H9 (cell line): ENCODE measurements around the gene SLC25A12. TPM values are rescaled to one million over a fixed set of nuclear protein-coding genes. Genes with fewer than 3 reads are reported as not detected.

Experiments
- DNase-seq: peaks from one replicate; pipeline ENCODE4 v3.0.0-alpha.2; 2017
- H2AFZ ChIP-seq: one replicate; pipeline ENCODE4 v1.6.1; 2013; ENCODE audit warnings: mild to moderate bottlenecking, low read length, control low read depth, moderate library complexity
- H2AK5ac ChIP-seq: 2 replicates; pipeline ENCODE4 v1.6.1; 2013; ENCODE audit warnings: low read length, control low read depth, mixed read lengths; ENCODE audit not compliant: insufficient read length
- H2BK120ac ChIP-seq: one replicate; pipeline ENCODE4 v1.6.1; 2013; ENCODE audit warnings: low read depth, mild to moderate bottlenecking, low read length, control low read depth, inconsistent platforms; ENCODE audit not compliant: poor library complexity, severe bottlenecking
- H2BK12ac ChIP-seq: 2 replicates; pipeline ENCODE4 v1.6.1; 2013; ENCODE audit warnings: low read length, control low read depth, mixed read lengths, low read depth; ENCODE audit not compliant: insufficient read length
- H2BK15ac ChIP-seq: 2 replicates; pipeline ENCODE4 v1.6.1; 2013; ENCODE audit warnings: low read depth, low read length, control low read depth
- H2BK20ac ChIP-seq: one replicate; pipeline ENCODE4 v1.6.1; 2013; ENCODE audit warnings: low read depth, mild to moderate bottlenecking, low read length, control low read depth, inconsistent platforms; ENCODE audit not compliant: poor library complexity, severe bottlenecking
- H2BK5ac ChIP-seq: 2 replicates; pipeline ENCODE4 v1.6.1; 2013; ENCODE audit warnings: low read length, control low read depth, mixed read lengths; ENCODE audit not compliant: insufficient read length
- H3K14ac ChIP-seq: 2 replicates; pipeline ENCODE4 v1.6.1; 2013; ENCODE audit warnings: low read length, control low read depth; ENCODE audit not compliant: insufficient read depth
- H3K18ac ChIP-seq: 2 replicates; pipeline ENCODE4 v1.6.1; 2013; ENCODE audit warnings: low read depth, mild to moderate bottlenecking, mixed read lengths, low read length, control low read depth; ENCODE audit not compliant: insufficient read length
- H3K23ac ChIP-seq: 2 replicates; pipeline ENCODE4 v1.6.1; 2013; ENCODE audit warnings: low read length, control low read depth, mixed read lengths, low read depth; ENCODE audit not compliant: insufficient read length
- H3K23me2 ChIP-seq: 2 replicates; pipeline ENCODE4 v1.6.1; 2013; ENCODE audit warnings: low read depth, mild to moderate bottlenecking, mixed read lengths, low read length, control low read depth; ENCODE audit not compliant: insufficient read length, poor library complexity, severe bottlenecking
- H3K27ac ChIP-seq: 2 replicates; pipeline ENCODE4 v1.5.1; 2013; ENCODE audit warnings: low read length, control low read depth, mixed read lengths, low read depth; ENCODE audit not compliant: insufficient read length
- H3K27me3 ChIP-seq: 2 replicates; pipeline ENCODE4 v1.6.1; 2013; ENCODE audit warnings: low read length, control low read depth, inconsistent platforms; ENCODE audit not compliant: insufficient read depth
- H3K4ac ChIP-seq: 2 replicates; pipeline ENCODE4 v1.6.1; 2013; ENCODE audit warnings: low read depth, mild to moderate bottlenecking, control low read depth, inconsistent platforms, low read length, moderate library complexity
- H3K4me1 ChIP-seq: 2 replicates; pipeline ENCODE4 v1.6.1; 2013; ENCODE audit warnings: low read length, control low read depth, inconsistent platforms; ENCODE audit not compliant: insufficient read depth
- H3K4me2 ChIP-seq: 2 replicates; pipeline ENCODE4 v1.6.1; 2013; ENCODE audit warnings: low read length, control low read depth, mixed read lengths; ENCODE audit not compliant: insufficient read length, insufficient read depth
- H3K56ac ChIP-seq: 2 replicates; pipeline ENCODE4 v1.6.1; 2013; ENCODE audit warnings: low read depth, mild to moderate bottlenecking, mixed read lengths, low read length, control low read depth; ENCODE audit not compliant: insufficient read length
- H3K79me1 ChIP-seq: 2 replicates; pipeline ENCODE4 v1.6.1; 2013; ENCODE audit warnings: low read depth, mild to moderate bottlenecking, moderate library complexity, low read length, control low read depth, inconsistent platforms; ENCODE audit not compliant: insufficient read depth, poor library complexity, severe bottlenecking
- H3K79me2 ChIP-seq: 2 replicates; pipeline ENCODE4 v1.6.1; 2013; ENCODE audit warnings: low read length, control low read depth, inconsistent platforms; ENCODE audit not compliant: insufficient read depth
- H3K9ac ChIP-seq: 2 replicates; pipeline ENCODE4 v1.6.1; 2013; ENCODE audit warnings: low read length, control low read depth, mixed read lengths; ENCODE audit not compliant: insufficient read length; ENCODE audit errors: extremely low read depth
- H3K9me3 ChIP-seq: one replicate; pipeline ENCODE4 v1.6.1; 2013; ENCODE audit warnings: low read depth, low read length, inconsistent platforms; ENCODE audit not compliant: control insufficient read depth
- H3T11ph ChIP-seq: one replicate; pipeline ENCODE4 v1.6.1; 2013; ENCODE audit warnings: mild to moderate bottlenecking, low read length, control low read depth, inconsistent platforms
- H4K20me1 ChIP-seq: one replicate; pipeline ENCODE4 v1.6.1; 2013; ENCODE audit not compliant: control insufficient read depth, insufficient read length, insufficient read depth
- H4K5ac ChIP-seq: 2 replicates; pipeline ENCODE4 v1.6.1; 2013; ENCODE audit warnings: low read depth, mild to moderate bottlenecking, mixed read lengths, low read length, control low read depth; ENCODE audit not compliant: insufficient read length
- H4K8ac ChIP-seq: replicated peaks from 2 replicates; pipeline ENCODE4 v1.6.1; 2013; ENCODE audit warnings: low read length, control low read depth, mixed read lengths, low read depth; ENCODE audit not compliant: insufficient read length
- H4K91ac ChIP-seq: 2 replicates; pipeline ENCODE4 v1.6.1; 2013; ENCODE audit warnings: low read depth, mild to moderate bottlenecking, moderate library complexity, mixed read lengths, low read length, control low read depth; ENCODE audit not compliant: insufficient read length
- H3K27ac Mint-ChIP-seq, 3 experiments: 2 replicates in 2 of 3; 3 replicates in 1 of 3; pipeline ENCODE4 v1.8.0; 2020 to 2021; ENCODE audit warnings: mixed read lengths in 3 of 3, mild to moderate bottlenecking in 1 of 3, moderate library complexity in 1 of 3
- H3K27me3 Mint-ChIP-seq: 2 replicates; pipeline ENCODE4 v1.8.0; 2021; ENCODE audit warnings: low read depth, mild to moderate bottlenecking, moderate library complexity, mixed read lengths
- H3K36me3 Mint-ChIP-seq, 3 experiments: 2 replicates in 2 of 3; 3 replicates in 1 of 3; pipeline ENCODE4 v1.8.0; 2020 to 2021; ENCODE audit warnings: low read depth in 3 of 3, mixed read lengths in 3 of 3; ENCODE audit not compliant: insufficient read depth in 1 of 3
- H3K4me1 Mint-ChIP-seq, 2 experiments: 2 replicates each; pipeline ENCODE4 v1.8.0; 2020; ENCODE audit warnings: mixed read lengths in 2 of 2
- H3K4me3 Mint-ChIP-seq, 2 experiments: 2 replicates in 1 of 2; 3 replicates in 1 of 2; pipeline ENCODE4 v1.8.0; 2020 to 2021; ENCODE audit warnings: mild to moderate bottlenecking in 2 of 2, mixed read lengths in 2 of 2, moderate library complexity in 1 of 2
- H3K9me3 Mint-ChIP-seq, 2 experiments: 2 replicates in 1 of 2; 3 replicates in 1 of 2; pipeline ENCODE4 v1.8.0; 2020; ENCODE audit warnings: mild to moderate bottlenecking in 2 of 2, mixed read lengths in 2 of 2, moderate library complexity in 1 of 2
- CTCF ChIP-seq: fragments of 200-600 bp; sonication (generic); conservative IDR thresholded peaks from 3 replicates; pipeline ENCODE4 v1.8.0; 2021; ENCODE audit warnings: antibody characterized with exemption, mild to moderate bottlenecking
- WGBS: extraction: QIAGEN DNeasy Blood & Tissue Kit; methylation state at CpG from one replicate; pipeline ENCODE4 v1.1.7; 2013; ENCODE audit warnings: missing lambda C conversion rate, low lambda C conversion rate, mixed read lengths; ENCODE audit not compliant: insufficient read length; ENCODE audit errors: extremely low coverage; 5-methylcytosine and 5-hydroxymethylcytosine counted together
- total RNA-seq: library from RNA; stranded (reverse); gene quantifications from 2 replicates; pipeline ENCODE4 v1.2.1, GENCODE V29; 2021

SLC25A12 gene
- total RNA-seq, 1 experiment from 2014 or later = 10.1 TPM

DNA sequence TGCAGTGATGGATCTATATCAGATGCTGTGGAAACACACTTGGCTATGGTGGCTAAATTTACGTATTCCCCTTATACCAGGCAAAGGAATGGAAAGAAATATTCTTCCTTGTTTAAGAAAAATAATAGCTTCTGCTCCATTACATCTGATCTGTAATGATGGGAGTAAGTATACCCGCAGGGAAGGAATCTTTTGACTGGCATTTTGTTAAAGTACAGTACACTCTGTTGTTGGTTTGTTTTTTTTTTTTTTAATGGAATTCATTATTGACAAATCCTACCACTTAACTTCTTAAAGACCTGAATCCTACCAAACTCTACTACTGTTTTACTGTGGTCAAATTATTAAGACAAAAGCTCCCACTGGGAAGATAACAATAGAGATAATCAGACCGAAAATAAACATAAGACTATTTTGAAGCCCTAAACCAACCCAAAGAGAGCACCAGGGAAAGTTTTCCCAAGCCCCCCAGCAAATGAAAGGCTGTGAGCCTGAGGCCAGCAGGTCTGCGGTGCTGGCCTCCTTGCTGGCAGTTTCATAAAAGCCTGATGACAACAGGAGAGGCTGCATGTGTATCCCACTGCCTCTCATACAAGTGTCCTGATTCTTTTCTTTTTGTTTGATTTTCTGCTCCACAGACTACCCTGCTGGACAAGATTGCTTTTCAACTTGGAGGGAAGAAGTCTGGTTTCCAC lies 101.0 kb downstream of the SLC25A12 start:
- Histone ChIP-seq H3K56ac (no peak overlapping the region), H2BK12ac (no peak overlapping the region), H2BK5ac (no peak overlapping the region), H3K27me3 (no peaks in the 10 kb centered on the region), H2AK5ac (no peak overlapping the region), H2AFZ (no peak overlapping the region), H2BK15ac (no peak overlapping the region), H4K20me1 (no peaks in the 10 kb centered on the region), H3K79me1 (no peaks in the 10 kb centered on the region), H3T11ph (no peak overlapping the region), H3K23ac (no peak overlapping the region), H2BK120ac (no peak overlapping the region), H3K18ac (no peak overlapping the region), H3K27ac (no peak overlapping the region), H2BK20ac (no peak overlapping the region), H4K5ac (no peak overlapping the region), H3K14ac (no peak overlapping the region), H3K4me2 (no peak overlapping the region), H3K4ac (no peak overlapping the region), H4K91ac (no peak overlapping the region), H3K79me2 (no peaks in the 10 kb centered on the region), H3K9me3 (no peaks in the 10 kb centered on the region), H3K4me1 (peaks cover 11% of the 10 kb centered on the region; the same call in 1 of the 2 replicates), H3K9ac (no peak overlapping the region), H4K8ac (no peak overlapping the region), H3K23me2 (no peaks in the 10 kb centered on the region)
- H3K4me3 Mint-ChIP-seq = no peak overlapping the region; a peak in 1 of 5 replicates
- H3K36me3 Mint-ChIP-seq = peaks cover 0 to 8% (median 0%) of the 10 kb centered on the region in 3 experiments; a peak in 3 of 7 replicates
- H3K27me3 Mint-ChIP-seq = no peaks in the 10 kb centered on the region
- H3K9me3 Mint-ChIP-seq = no peaks in the 10 kb centered on the region
- peaks cover 62 to 73% of the 10 kb centered on the region in 2 experiments for H3K4me1 Mint-ChIP-seq
- no peak for TF ChIP-seq CTCF
- peak overlapping the region; percentile 7 to 88 (median 62); a peak in 3 of 7 replicates for H3K27ac Mint-ChIP-seq
- no CpG with 5 or more reads among the region's 4 CpGs for WGBS
- no peak for DNase-seq
